Stimulated activated CD4-positive, alpha-beta T cell treated with anti-CD3 and anti-CD28 coated beads, Interleukin-12 subunit alpha, Interleukin-12 subunit beta, amount 100 ng/mL, for 24 hours (primary cell): Measurements from ENCODE around the gene EFNA5.

Source experiments
- DNase-seq, 2 experiments: peaks; one replicate each; pipeline ENCODE4 v3.0.0-alpha.2; 2020; ENCODE audit warnings: low read depth in 2 of 2

The EFNA5 gene

GRCh38 chr5:107672211-107673038 lies 1.7 kb upstream of the EFNA5 start:
- peak in 1 of 2 experiments; percentile 2 for DNase-seq

GRCh38 chr5:107671742-107672210 lies 1.0 kb upstream of the EFNA5 start:
- DNase-seq, result no peak

- DNase-seq, result no peak
Measured at GRCh38 chr5:107670087-107670931, 428 bp downstream of the EFNA5 start.

GRCh38 chr5:107669096-107670031 lies 1.4 kb downstream of the EFNA5 start:
- no peak for DNase-seq

GRCh38 chr5:107668154-107669095 lies 2.3 kb downstream of the EFNA5 start:
- no peak for DNase-seq

- no peak for DNase-seq
Measured at GRCh38 chr5:107666051-107666655, 4.6 kb downstream of the EFNA5 start.

- no peak for DNase-seq
Measured at GRCh38 chr5:107665036-107665570, 5.6 kb downstream of the EFNA5 start.

- no peak for DNase-seq
Measured at GRCh38 chr5:107663697-107664096, 7.0 kb downstream of the EFNA5 start.

GRCh38 chr5:107661650-107662044 lies 9.1 kb downstream of the EFNA5 start:
- no peak for DNase-seq

GRCh38 chr5:107661038-107661649 lies 9.6 kb downstream of the EFNA5 start:
- DNase-seq, result no peak

GRCh38 chr5:107658528-107658927 lies 12.2 kb downstream of the EFNA5 start:
- no peak for DNase-seq

- DNase-seq, result no peak
Measured at GRCh38 chr5:107655831-107656230, 14.9 kb downstream of the EFNA5 start.

- no peak for DNase-seq
Measured at GRCh38 chr5:107654827-107655226, 15.9 kb downstream of the EFNA5 start.

- DNase-seq, result no peak
Measured at GRCh38 chr5:107653685-107654084, 17.1 kb downstream of the EFNA5 start.

- DNase-seq, result no peak
Measured at GRCh38 chr5:107652839-107653607, 17.7 kb downstream of the EFNA5 start.

- no peak for DNase-seq
Measured at GRCh38 chr5:107652408-107652807, 18.3 kb downstream of the EFNA5 start.

- DNase-seq, result no peak
Measured at GRCh38 chr5:107651325-107651724, 19.4 kb downstream of the EFNA5 start.

- no peak for DNase-seq
Measured at GRCh38 chr5:107646418-107646817, 24.3 kb downstream of the EFNA5 start.

- DNase-seq, result no peak
Measured at GRCh38 chr5:107640568-107640967, 30.2 kb downstream of the EFNA5 start.
